GOT3 (cell line): ENCODE measurements around the gene EDC4.
"Not testable (repeated sequence)": the region's sequence is repeated elsewhere in the genome, so short reads cannot be mapped to it uniquely, and the experiment has no call there.

Experiments used
- DNase-seq: peaks from one replicate; lab custom pipeline; 2025; ENCODE audit warnings: mixed read lengths; lab: John Stamatoyannopoulos, UW

The EDC4 gene

DNA sequence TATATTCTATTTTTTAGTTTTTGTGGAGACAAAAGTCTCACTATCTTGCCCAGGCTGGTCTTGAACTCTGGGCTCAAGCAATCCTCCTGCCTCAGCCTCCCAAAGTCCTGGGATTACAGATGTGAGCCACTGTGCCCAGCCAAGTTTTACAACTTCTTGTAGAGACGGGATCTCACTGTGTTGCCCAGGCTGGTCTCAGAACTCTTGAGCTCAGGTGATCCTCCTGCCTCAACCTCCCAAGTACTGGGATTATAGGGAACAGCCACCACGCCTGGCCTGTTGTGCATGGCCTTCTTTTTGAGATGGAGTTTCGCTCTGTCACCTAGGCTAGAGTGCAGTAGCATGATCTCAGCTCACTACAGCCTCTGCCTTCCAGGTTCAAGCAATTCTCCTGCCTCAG lies 19.2 kb upstream of the EDC4 start:
- DNase-seq, result no peak

DNA sequence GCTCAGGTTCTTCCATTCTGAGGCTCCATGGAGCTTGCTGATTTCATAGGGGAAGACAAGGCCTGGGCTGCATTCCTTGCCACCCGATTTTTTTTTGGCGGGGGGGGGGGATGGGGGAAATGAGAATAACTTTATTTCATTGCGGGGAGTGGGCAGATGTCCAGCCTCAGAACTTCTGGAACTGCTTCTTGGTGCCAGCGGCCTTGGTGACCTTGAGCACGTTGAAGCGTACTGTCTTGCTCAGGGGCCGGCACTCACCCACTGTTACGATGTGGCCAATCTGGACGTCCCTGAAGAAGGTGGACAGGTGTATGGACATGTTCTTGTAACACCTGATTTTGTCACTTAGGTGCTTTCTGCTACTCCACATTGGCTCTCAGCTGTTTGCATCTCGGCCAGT lies 17.1 kb upstream of the EDC4 start:
- no peak for DNase-seq

DNA sequence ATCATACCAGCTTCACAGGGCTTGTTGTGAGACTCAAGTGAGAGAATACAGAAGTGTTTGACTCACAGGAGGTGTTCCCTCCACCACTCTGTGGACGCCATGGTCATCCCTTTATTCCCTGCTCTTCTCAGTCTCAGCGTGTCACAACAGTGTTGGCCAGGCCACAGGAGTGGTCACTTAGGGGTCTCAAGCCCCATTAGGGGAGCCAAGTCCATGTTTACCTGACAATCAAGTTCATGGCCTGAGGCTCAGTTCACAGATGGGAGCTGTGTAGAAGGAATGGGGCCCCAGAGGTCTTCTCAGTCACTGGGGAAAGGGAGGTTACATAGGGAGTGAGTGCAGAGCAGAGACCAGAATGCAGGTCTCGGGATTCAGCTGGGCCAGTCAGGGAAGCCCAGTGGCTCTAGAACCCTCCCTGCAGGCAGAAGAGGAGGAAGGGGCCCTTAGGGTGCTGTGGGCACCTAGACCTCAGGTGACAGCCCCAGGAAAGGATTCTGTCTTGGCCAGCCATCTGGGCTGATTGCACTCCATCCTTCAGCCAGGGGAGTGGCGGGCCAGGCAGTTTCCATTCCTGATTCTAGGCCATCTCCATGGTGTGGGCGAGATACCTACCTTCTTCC lies 15.8 kb upstream of the EDC4 start:
- DNase-seq, result no peak

DNA sequence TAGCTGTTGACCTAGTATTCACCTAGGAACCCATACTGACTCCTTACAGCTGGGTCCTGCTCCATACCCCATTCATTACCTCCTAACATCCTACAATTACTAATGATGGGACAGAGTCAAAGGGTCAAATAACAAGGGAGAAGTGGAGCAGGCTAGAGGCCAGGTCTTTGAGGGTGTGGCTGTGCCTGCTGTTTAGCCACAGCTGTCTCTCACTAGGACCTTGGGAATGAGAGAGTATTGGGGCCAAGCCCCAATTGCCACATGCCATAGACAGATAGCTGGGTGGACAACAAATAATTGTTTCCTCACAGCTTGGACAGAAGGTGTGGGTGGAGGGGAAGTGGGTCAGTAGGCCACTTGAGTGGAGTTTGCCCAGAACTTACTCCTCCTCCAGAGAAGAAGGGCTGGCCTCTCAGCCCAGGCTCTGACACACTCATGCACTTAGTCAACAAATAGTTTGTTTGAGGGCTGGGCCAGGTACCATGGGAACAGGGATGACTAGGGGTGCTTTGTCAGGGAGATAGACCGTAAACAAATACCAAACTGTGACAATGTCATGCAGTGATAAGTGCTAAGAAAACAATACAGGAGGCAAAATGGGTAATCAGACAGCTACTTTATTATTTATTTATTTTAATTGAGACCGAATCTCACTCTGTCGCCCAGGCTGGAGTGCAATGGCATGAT lies 15.2 kb upstream of the EDC4 start:
- DNase-seq, result peak; percentile 66

DNA sequence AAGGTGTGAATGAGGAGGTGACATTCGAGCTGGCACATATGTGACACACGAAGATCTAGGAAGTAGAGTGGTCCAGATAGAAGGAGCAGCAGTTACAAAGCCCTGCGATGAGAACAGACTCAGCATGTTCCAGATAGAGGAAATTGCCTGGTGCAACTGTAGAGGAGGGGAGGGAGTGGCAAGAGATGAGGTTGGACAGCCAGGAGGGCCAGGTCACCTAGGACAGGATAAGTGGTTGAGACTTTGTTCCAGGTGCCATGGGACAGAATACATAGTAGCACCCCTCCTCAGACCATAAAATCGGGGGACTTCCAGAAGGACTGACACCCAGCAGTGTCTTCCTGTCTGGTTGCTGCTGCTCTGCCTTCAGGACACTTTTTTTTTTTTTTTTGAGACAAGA lies 14.4 kb upstream of the EDC4 start:
- no peak for DNase-seq

DNA sequence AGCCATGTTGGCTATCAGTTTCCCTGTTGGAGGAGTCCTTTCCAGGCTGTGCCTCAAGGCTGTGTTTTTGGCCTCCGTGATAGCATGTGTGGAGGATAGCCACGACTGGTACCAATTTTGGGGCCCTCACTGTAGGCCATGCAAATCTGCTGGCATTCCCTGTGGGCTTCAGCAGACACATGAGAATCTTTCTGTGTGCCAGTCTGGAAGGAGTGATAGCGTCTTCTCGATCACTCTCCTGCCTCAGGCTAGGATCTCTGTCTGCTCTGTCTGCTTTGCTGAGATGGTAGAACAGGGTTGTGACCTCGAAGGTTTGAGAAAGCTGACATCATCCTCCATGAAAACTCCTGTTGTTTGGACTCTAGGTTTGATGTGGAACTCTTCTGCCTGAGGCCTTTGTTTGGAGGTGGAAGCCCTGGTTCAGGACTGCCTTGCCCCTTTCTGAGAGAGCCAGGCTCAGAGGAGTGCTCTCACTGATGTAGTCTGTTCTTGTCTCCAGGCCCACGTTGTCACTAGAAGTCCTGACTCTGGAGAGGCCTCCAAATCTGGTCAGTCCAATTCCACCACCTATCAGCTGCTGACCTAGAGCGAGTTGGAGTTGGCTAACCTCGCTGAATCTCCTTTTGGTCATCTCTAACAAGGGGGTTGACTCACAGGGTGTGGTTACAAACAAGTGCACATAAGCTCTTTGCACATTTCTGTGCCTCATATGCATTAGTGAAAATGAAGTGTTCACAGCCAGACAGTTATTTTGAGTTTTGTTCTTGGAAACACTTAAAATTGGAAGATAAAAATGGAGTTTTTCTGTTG lies 12.1 kb upstream of the EDC4 start:
- no peak for DNase-seq

DNA sequence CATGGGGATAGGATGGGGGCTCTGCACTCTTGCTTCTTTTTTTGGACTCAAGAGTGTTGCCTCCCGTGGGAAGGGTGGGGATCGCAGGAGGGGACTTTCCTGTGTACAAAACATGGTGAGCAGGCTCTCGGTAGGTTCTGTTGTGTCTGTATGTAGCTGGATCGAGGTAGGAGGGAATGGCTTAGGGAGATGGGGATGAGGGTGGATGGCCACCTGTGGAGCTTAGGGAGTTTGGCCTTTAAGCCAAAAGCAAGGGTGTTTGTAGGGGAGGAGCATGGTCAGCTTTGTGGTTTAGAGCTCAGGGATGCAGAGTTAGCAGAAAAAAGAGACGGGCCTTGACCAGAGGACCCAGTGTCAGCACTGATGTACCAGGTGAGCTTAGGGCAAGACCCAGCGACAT lies 11.0 kb upstream of the EDC4 start:
- no peak for DNase-seq

DNA sequence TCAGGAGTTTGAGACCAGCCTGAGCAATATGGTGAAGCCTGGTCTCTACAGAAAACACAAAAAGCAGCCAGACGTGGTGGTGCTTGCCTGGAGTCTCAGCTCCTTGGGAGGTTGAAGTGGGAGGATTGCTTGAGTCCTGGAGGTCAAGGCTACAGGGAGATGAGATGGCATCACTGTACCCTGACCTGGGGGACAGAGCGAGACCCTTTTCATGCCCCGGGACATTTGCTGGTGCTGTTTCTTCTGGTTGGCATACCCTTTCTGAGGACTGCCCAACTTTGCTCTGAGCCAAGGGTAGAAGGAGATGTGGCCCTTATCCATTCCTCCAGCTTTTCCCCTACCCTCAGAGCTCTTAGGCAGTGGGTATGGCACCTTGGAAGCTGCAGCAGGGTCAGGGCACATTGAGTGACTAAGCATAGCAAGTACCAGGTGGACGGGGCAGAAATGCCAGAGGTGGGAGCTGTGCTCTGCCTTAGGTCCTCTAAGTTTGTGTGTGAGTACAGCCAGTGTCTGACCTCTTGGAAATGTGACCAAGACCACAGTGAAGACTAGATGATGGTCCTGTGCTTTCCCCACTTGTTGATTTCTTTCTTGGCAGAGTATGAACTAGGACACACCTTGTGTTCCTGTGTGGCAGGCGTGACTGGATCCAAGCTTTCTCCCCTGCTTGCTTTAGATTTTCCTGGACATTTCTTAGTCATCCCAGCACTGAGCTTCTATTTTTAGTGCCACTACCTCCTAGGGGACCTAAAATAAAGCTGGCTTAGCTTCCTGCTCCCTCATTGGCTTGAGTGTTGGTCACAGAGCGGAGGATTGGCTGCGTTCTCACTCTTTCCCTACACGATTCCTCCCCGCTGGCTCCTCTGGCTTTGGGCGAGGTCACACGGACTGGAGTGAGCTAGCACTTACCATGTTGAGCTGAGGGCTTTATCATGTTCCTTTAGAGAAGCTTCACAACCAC lies 9.9 kb upstream of the EDC4 start:
- peak; percentile 32 for DNase-seq

DNA sequence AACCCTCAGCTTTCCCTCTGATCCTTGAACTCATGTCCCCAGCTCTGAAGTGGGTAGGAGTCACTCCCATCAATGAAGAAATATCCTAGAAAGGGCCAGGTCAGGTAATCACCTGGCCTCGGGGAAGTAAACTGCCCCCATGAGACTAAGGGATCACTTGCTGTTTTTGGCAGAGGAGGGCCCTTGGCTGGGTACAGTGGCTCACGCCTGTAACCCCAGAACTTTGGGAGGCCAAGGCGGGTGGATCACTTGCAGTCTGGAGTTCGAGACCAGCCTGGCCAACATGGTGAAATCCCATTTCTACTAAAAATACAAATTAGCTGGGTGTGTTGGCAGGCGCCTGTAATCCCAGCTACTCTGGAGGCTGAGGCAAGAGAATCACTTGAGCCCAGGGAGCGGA lies 8.8 kb upstream of the EDC4 start:
- not testable (repeated sequence) for DNase-seq

DNA sequence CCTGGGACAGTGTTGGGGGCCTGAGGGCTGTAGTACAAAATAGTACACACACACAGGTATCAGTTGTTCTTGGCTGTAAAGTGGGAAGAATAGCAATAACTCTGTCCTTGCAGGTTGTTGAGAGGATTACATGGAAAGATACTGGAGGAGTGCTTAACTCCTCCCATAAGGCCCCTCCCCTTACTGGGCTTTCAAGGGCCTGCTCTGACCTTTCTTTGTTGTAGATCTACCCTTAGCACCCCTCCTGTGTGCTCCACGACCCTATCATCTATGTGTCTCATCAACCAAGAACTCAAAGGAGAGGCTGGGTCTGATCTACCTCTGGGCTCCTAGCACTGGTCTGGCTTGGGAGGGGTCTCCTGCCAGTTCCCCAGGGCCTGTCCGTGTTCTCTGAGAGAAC lies 8.3 kb upstream of the EDC4 start:
- no peak for DNase-seq

DNA sequence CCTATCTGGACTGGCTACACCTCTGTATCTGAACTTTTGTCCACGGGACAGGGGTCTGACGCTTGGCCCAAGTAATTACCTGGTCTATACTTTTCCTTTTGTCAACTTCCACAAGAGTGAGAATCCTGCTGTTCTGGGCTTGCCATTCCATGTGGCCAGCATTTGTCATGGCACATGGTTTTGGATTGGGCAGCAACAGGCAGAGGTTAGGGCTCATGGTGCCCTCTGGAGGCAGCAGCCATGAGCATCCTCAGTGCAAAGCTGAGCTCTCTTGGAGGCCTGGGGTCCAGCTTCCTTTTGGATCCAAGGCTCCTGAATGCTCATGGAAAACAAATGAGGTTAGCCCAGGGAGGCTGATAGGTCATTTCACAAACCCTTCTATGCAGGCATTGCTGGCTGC lies 7.5 kb upstream of the EDC4 start:
- no peak for DNase-seq

DNA sequence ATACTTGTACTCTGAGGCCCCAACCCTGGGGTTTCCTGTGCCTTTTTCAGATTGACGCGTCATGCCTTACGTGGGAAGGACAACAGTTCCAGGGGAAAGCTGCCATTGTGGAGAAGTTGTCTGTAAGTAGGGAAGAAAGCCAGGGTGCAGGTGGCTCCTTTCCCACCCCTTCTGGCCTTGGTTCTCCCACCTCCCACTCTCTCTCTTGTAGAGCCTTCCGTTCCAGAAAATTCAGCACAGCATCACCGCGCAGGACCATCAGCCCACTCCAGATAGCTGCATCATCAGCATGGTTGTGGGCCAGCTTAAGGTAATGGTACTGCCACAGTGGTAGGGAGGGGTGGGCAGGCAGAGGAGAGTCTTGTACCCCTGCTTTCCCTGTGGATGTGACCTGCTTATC lies 4.6 kb upstream of the EDC4 start:
- DNase-seq, result no peak

DNA sequence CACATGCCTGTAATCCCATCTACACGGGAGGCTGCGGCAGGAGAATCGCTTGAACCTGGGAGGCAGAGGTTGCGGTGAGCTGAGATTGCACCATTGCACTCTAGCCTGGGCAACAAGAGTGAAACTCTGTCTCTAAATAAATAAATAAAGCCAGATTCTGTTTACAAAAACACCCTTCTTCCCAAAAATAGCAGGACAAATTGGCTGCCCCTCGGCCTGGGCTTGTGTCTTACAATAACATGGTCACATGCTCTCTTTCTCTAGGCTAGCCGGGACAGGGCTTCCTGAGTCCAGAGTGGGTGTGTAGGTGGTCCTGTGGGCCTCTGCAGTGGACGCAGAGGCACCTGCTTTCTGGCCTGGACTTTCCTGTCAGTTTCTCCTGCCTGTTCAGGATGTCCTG lies 3.2 kb upstream of the EDC4 start:
- no peak for DNase-seq

DNA sequence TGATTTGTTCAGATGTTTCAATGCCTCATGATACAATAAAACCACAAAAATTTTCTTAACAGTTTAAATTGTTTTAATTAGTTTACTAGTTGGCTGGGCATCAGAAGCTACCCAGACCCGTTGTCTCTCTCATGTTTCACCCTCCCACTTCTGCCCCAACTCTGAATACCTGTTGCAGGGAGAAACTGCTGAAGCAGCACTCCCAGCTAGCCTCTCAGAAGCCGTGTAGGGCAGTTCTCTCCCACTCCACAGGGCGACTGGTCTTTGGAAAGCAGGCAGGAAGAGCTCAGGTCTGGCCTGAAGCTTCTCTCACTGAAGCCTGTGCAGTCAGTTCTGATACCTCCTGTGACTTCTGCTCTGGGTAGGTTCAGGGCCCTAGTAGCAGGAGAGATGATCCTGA lies 1.6 kb upstream of the EDC4 start:
- no peak for DNase-seq

DNA sequence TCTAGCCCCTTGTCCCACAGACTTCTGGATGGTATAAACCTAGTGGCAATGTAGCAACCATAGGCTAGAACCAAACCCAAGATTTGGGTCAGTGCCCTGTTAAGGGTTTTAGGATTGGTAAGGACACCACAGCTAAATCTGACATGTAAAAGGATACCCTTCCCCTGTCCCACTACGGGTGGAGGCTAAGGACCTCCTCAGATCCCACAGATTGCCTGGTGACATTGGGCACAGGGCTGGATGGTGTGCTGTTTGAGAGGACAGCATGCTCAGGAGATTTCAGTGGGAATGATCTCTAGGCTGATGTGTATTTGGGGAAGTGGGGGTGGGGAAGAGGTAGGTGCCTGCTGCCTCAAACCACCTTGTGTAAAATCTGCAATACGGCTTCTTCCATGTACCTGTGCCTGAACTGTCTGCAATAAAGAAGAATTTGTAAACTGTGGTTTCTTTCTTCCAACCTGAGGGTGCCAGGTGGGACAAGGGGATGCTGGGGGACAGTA lies 671 bp upstream of the EDC4 start:
- DNase-seq, result no peak

DNA sequence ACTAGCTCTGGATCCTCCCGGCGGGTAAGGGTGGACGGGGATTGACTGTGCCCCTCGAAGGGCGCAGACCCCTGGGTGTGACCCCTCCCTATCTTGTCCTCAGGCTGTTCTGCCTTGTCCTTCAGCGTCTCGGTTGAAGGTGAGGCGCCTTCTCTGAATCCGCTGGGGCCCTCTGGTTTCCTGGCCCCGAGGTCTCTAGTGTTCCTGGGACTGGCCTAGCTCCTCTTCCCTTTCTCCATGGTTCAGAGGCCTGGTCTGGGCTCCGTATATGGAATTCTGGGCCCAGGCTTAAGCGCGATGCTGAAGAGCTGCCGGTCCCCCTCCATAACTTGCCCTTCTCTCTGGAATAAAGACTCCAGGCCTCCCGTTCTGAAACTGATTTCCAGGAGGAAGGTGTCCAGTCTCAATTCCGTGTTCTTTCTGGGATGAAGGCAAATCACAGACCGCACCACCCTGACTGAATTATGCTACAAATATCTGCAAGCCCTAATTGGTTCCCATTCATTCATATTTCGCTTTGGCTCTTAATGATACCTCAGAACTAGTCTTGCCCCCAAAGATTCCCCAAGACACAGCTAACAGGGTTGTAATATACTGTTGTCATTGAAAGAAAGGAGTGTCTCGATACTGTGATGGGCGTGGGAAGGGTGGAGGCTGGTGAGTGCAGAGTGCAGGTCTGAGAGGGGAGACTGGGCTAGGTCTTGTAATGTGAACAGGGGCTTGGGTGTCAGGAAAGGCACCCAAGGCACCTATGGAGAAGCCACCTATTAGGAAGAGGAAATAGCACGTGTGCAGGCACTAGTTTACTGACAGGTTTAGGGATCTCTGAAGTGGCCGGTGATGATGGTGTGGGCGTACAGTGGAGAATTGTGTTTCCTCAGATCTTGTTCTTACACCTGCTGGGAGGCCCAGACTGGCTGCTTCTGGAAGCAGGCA lies 851 bp downstream of the EDC4 start:
- no peak for DNase-seq

DNA sequence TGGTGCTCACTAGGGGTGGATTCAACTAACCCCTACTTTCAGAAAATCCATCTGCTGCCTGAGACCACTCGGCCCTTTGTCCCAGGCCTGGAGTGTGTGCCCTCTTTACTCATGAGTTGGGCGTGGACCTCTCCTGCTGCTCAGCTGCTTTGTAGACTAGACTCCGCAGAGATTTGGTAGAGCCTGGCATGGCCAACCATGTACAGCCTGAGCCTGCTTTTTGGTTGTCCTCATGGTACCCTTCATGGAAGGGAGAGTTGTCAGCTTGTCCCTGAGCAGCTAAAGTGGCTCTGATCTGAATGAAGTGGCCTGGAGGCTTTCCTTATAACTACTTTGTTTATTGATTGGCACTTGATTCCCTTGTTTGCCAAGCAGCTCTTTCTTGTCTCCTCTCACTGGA lies 1.5 kb downstream of the EDC4 start:
- DNase-seq, result no peak

DNA sequence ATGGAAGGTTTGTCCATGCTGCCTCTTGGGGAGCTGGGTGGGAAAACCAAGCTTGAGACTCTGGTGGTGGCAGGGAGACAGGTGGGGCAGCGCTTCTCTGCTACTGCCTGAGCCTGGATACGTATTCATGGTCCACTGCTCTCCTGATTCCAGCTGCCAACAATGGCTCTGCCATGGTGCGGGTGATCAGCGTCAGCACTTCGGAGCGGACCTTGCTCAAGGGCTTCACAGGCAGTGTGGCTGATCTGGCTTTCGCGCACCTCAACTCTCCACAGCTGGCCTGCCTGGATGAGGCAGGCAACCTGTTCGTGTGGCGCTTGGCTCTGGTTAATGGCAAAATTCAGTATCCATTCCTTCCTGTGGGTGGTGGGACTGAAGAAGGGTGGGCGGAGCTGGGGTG lies 4.2 kb downstream of the EDC4 start:
- DNase-seq, result no peak

DNA sequence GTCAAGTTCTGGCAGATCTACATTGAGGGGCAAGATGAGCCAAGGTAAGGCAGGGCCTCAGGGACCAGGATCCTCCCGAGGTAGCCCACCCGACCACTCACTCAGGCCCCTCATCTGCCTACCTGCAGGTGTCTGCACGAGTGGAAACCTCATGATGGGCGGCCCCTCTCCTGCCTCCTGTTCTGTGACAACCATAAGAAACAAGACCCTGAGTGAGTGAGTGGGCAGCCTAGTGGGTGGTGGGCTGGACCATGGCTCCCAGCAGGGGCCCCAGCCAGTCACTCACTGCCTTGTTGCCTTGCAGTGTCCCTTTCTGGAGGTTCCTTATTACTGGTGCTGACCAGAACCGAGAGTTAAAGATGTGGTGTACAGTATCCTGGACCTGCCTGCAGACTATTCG lies 5.4 kb downstream of the EDC4 start:
- DNase-seq, result no peak

DNA sequence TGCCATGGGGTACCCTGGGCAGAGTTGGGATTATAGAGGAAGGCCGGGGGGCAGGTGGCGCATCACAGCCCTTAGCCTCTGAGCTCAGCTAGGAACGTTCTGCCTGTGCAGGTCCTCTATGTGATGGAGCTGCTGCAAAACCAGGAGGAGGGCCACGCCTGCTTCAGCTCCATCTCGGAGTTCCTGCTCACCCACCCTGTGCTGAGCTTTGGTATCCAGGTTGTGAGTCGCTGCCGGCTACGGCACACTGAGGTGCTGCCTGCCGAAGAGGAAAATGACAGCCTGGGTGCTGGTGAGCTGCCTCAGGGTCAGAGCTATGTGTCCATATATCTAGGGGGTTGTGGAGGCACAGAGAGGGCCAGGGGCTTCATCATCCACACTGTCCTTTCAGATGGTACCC lies 6.0 kb downstream of the EDC4 start:
- DNase-seq, result no peak

DNA sequence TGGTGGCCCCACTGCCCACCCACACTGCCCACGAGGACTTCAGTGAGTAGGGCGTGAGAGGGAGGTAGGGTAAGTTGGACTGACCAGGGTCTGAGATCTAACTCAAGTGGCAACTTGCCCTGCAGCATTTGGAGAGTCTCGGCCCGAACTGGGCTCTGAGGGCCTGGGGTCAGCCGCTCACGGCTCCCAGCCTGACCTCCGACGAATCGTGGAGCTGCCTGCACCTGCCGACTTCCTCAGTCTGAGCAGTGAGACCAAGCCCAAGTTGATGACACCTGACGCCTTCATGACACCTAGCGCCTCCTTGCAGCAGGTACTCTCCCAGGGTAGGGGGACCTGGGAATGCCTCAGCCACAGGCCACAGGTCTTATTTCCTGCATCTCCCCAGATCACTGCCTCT lies 6.6 kb downstream of the EDC4 start:
- DNase-seq, result no peak
